SJSA1 (cell line): Measurements from ENCODE around the gene MFAP2. TPM values are rescaled to one million over a fixed set of nuclear protein-coding genes. Genes with fewer than 3 reads are reported as not detected.
"Not testable (repeated sequence)": the region's sequence is repeated elsewhere in the genome, so short reads cannot be mapped to it uniquely, and the experiment has no call there.

Source experiments
- DNase-seq, 2 experiments: peaks; one replicate each; pipeline ENCODE4 v3.0.0-alpha.2; 2015 to 2020; ENCODE audit warnings: low spot score in 2 of 2, low read depth in 1 of 2
- H3K27ac ChIP-seq: fragments of 250-450 bp; sonication (Bioruptor Pico); 2 replicates; pipeline ENCODE4 v1.5.1; 2020; ENCODE audit warnings: mild to moderate bottlenecking, moderate library complexity
- H3K27me3 ChIP-seq: fragments of 250-450 bp; sonication (Bioruptor Pico); replicated peaks from 2 replicates; pipeline ENCODE4 v1.5.1; 2020; ENCODE audit warnings: mild to moderate bottlenecking, moderate library complexity
- H3K36me3 ChIP-seq: fragments of 250-450 bp; sonication (Bioruptor Pico); 2 replicates; pipeline ENCODE4 v1.5.1; 2020; ENCODE audit warnings: mild to moderate bottlenecking
- H3K4me1 ChIP-seq: fragments of 250-450 bp; sonication (Bioruptor Pico); replicated peaks from 2 replicates; pipeline ENCODE4 v1.6.1; 2021; ENCODE audit warnings: mild to moderate bottlenecking
- H3K4me3 ChIP-seq: fragments of 250-450 bp; sonication (Bioruptor Pico); 2 replicates; pipeline ENCODE4 v1.5.1; 2020; ENCODE audit warnings: mild to moderate bottlenecking
- H3K9me3 ChIP-seq: fragments of 250-450 bp; sonication (Bioruptor Pico); replicated peaks from 2 replicates; pipeline ENCODE4 v1.5.1; 2020; ENCODE audit warnings: mild to moderate bottlenecking
- total RNA-seq: library from RNA; depleted of rRNA; stranded (reverse); fragments of >200 nt; shearing (Covaris generic); gene quantifications from 2 replicates; pipeline ENCODE4 v1.2.3, GENCODE V29; 2014; rRNA removed

The MFAP2 gene
- total RNA-seq, 1 experiment from 2014 or later: 9.3 TPM

- H3K27me3 ChIP-seq, H3K4me3 ChIP-seq, H3K27ac ChIP-seq, H3K4me1 ChIP-seq, H3K36me3 ChIP-seq, H3K9me3 ChIP-seq, DNase-seq: not testable (repeated sequence)
Measured at GRCh38 chr1:16931206-16931934, 49.0 kb downstream of the MFAP2 start.

GRCh38 chr1:16929146-16930041 is 51.0 kb downstream of the MFAP2 start:
- not testable (repeated sequence) for H3K4me1 ChIP-seq, H3K27me3 ChIP-seq, H3K4me3 ChIP-seq, H3K27ac ChIP-seq, DNase-seq, H3K36me3 ChIP-seq, H3K9me3 ChIP-seq

GRCh38 chr1:16927711-16928485 is 52.5 kb downstream of the MFAP2 start:
- no peaks in the 10 kb centered on the region for H3K4me1 ChIP-seq
- DNase-seq: no peak
- no peak overlapping the region for H3K27ac ChIP-seq
- H3K4me3 ChIP-seq: no peak overlapping the region
- 0 out of 2 replicates have a peak, but pooled peaks cover 2% of the 10 kb centered on the region for H3K36me3 ChIP-seq
- no peaks in the 10 kb centered on the region for H3K9me3 ChIP-seq
- H3K27me3 ChIP-seq: no peaks in the 10 kb centered on the region

GRCh38 chr1:16927256-16927655 is 53.2 kb downstream of the MFAP2 start:
- Histone ChIP-seq H3K4me3 (no peak overlapping the region), H3K9me3 (no peaks in the 10 kb centered on the region), H3K4me1 (no peaks in the 10 kb centered on the region), H3K36me3 (0 out of 2 replicates have a peak, but pooled peaks cover 2% of the 10 kb centered on the region), H3K27ac (no peak overlapping the region), H3K27me3 (no peaks in the 10 kb centered on the region)
- DNase-seq: no peak

GRCh38 chr1:16926491-16927073 is 53.8 kb downstream of the MFAP2 start:
- H3K9me3 ChIP-seq: no peaks in the 10 kb centered on the region
- H3K27ac ChIP-seq: no peak overlapping the region
- no peaks in the 10 kb centered on the region for H3K27me3 ChIP-seq
- H3K4me1 ChIP-seq: no peaks in the 10 kb centered on the region; the same call in 1 of the 2 replicates
- DNase-seq: no peak
- H3K36me3 ChIP-seq: 0 out of 2 replicates have a peak, but pooled peaks cover 2% of the 10 kb centered on the region
- no peak overlapping the region for H3K4me3 ChIP-seq

GRCh38 chr1:16925635-16926490 is 54.6 kb downstream of the MFAP2 start:
- no peaks in the 10 kb centered on the region for H3K36me3 ChIP-seq
- H3K9me3 ChIP-seq: no peaks in the 10 kb centered on the region
- H3K4me1 ChIP-seq: no peaks in the 10 kb centered on the region; the same call in 1 of the 2 replicates
- no peak overlapping the region for H3K4me3 ChIP-seq
- no peak overlapping the region for H3K27ac ChIP-seq
- DNase-seq: no peak
- no peaks in the 10 kb centered on the region for H3K27me3 ChIP-seq

GRCh38 chr1:16924919-16925477 is 55.4 kb downstream of the MFAP2 start:
- no peak for DNase-seq
- H3K36me3 ChIP-seq: no peaks in the 10 kb centered on the region
- no peaks in the 10 kb centered on the region for H3K9me3 ChIP-seq
- no peaks in the 10 kb centered on the region for H3K27me3 ChIP-seq
- H3K27ac ChIP-seq: no peak overlapping the region
- H3K4me1 ChIP-seq: no peaks in the 10 kb centered on the region; the same call in 1 of the 2 replicates
- no peak overlapping the region for H3K4me3 ChIP-seq

Other genes with a start within 250 kb of the MFAP2 start
- under 0.01 and 294 TPM in 2 replicates for gene RNU1-4, start 240.1 kb downstream of the MFAP2 start, total RNA-seq
- under 0.01 and 294 TPM in 2 replicates for gene RNU1-2, start 84.6 kb downstream of the MFAP2 start, total RNA-seq
- 11.2 and 21.7 TPM in 2 replicates for gene CROCC, start 58.7 kb downstream of the MFAP2 start, total RNA-seq
- gene ATP13A2, start 31.3 kb upstream of the MFAP2 start, total RNA-seq: 15.2 and 17.1 TPM in 2 replicates
- 219 and 257 TPM in 2 replicates for gene SDHB, start 73.4 kb upstream of the MFAP2 start, total RNA-seq
- not detected in 2 replicates for gene PADI2, start 138.8 kb upstream of the MFAP2 start, total RNA-seq
- gene PADI1, start 224.5 kb upstream of the MFAP2 start, total RNA-seq: 0.34 and 1.5 TPM in 2 replicates